Esophagus muscularis mucosa (tissue), 3 donors: Measurements from ENCODE around the gene ARPC5L.

Experiments
- POLR2A ChIP-seq: fragments of 450-650 bp; IDR thresholded peaks from one replicate; pipeline ENCODE4 v1.6.1; 2017; ENCODE audit warnings: antibody characterized with exemption, moderate library complexity, mild to moderate bottlenecking, low read depth
- POLR2AphosphoS5 ChIP-seq, 2 donors: sonication (generic); formaldehyde crosslinking; IDR thresholded peaks; one replicate each; pipeline ENCODE4 v1.6.1; 2017; ENCODE audit warnings: antibody characterized with exemption in 2 of 2
- TF ChIP-seq, protein P1 (sequence below), 3 experiments: fragments of 200-600 bp in 2 of 3; fragments of 450-650 bp in 1 of 3; sonication (generic) in 2 of 3; IDR thresholded peaks; one replicate each; pipeline ENCODE4 v1.5.1; 2017 to 2019; ENCODE audit warnings: antibody characterized with exemption in 3 of 3, mild to moderate bottlenecking in 2 of 3, moderate library complexity in 1 of 3

DNA sequence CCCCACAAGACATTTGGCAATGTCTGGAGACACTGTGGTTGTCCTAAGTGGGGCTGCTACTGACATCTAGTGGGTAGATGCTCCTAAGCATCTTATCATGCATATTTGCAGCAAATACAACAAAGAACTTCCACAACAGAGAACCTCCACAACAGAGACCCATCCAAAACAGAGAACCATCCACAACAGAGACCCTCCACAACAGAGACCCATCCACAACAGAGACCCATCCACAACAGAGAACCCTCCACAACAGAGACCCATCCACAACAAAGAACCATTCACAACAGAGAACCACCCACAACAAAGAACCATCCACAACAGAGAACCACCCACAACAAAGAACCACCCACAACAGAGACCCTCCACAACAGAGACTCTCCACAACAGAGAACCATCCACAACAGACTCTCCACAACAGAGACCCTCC is 32.8 kb downstream of the ARPC5L start:
- TF ChIP-seq, protein P1, sequence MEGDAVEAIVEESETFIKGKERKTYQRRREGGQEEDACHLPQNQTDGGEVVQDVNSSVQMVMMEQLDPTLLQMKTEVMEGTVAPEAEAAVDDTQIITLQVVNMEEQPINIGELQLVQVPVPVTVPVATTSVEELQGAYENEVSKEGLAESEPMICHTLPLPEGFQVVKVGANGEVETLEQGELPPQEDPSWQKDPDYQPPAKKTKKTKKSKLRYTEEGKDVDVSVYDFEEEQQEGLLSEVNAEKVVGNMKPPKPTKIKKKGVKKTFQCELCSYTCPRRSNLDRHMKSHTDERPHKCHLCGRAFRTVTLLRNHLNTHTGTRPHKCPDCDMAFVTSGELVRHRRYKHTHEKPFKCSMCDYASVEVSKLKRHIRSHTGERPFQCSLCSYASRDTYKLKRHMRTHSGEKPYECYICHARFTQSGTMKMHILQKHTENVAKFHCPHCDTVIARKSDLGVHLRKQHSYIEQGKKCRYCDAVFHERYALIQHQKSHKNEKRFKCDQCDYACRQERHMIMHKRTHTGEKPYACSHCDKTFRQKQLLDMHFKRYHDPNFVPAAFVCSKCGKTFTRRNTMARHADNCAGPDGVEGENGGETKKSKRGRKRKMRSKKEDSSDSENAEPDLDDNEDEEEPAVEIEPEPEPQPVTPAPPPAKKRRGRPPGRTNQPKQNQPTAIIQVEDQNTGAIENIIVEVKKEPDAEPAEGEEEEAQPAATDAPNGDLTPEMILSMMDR (IDR thresholded peaks at IDR 0.05) = peak in 2 of 3 experiments; percentile 19 to 37
- TF ChIP-seq POLR2A (no peak), POLR2AphosphoS5 (IDR thresholded peaks at IDR 0.05) (no peak)
